ENCODE data around the gene KLHL25.
A peak's percentile ranks its signal among the peaks of the same experiment; 100 is the strongest.

Gene KLHL25

GRCh38 chr15:85758655-85758978 lies 36.1 kb downstream of the KLHL25 start:
- no peak for DNase-seq

- no peak for DNase-seq
Measured at GRCh38 chr15:85757939-85758654, 36.6 kb downstream of the KLHL25 start.

- DNase-seq, result no peak
Measured at GRCh38 chr15:85757073-85757938, 37.4 kb downstream of the KLHL25 start.

GRCh38 chr15:85756411-85757072 lies 38.2 kb downstream of the KLHL25 start:
- no peak for DNase-seq

- DNase-seq, result no peak
Measured at GRCh38 chr15:85755942-85756341, 38.8 kb downstream of the KLHL25 start.

GRCh38 chr15:85755471-85755870 lies 39.3 kb downstream of the KLHL25 start:
- DNase-seq, result no peak

GRCh38 chr15:85754989-85755388 lies 39.7 kb downstream of the KLHL25 start:
- peak; percentile 63 for DNase-seq

GRCh38 chr15:85753791-85754452 lies 40.8 kb downstream of the KLHL25 start:
- no peak for DNase-seq

- no peak for DNase-seq
Measured at GRCh38 chr15:85753261-85753660, 41.5 kb downstream of the KLHL25 start.

- peak; percentile 17 for DNase-seq
Measured at GRCh38 chr15:85752491-85752961, 42.2 kb downstream of the KLHL25 start.

GRCh38 chr15:85752124-85752475 lies 42.6 kb downstream of the KLHL25 start:
- no peak for DNase-seq

GRCh38 chr15:85751291-85752123 lies 43.2 kb downstream of the KLHL25 start:
- DNase-seq, result no peak

GRCh38 chr15:85750319-85751290 lies 44.1 kb downstream of the KLHL25 start:
- DNase-seq, result no peak

- no peak for DNase-seq
Measured at GRCh38 chr15:85749261-85750151, 45.2 kb downstream of the KLHL25 start.

GRCh38 chr15:85748729-85749128 lies 46.0 kb downstream of the KLHL25 start:
- no peak for DNase-seq

GRCh38 chr15:85748176-85748575 lies 46.5 kb downstream of the KLHL25 start:
- no peak for DNase-seq

- DNase-seq, result no peak
Measured at GRCh38 chr15:85746641-85747040, 48.1 kb downstream of the KLHL25 start.

GRCh38 chr15:85745525-85746150 lies 49.1 kb downstream of the KLHL25 start:
- DNase-seq, result no peak

GRCh38 chr15:85745023-85745422 lies 49.7 kb downstream of the KLHL25 start:
- DNase-seq, result no peak

Data from NCI-H1694 (cell line).